IMR-90 (cell line): ENCODE data around the gene PLEK2. TPM values are rescaled to one million over a fixed set of nuclear protein-coding genes. Genes with fewer than 3 reads are reported as not detected.
A peak's percentile ranks its signal among the peaks of the same experiment; 100 is the strongest.

ENCODE experiments used
- ATAC-seq: fragments of 200-7000 bp; cut with Tn5 transposase; 2 replicates; pipeline ENCODE4 v1.9.1; 2020; ENCODE audit warnings: low read depth, mild to moderate bottlenecking, moderate library complexity
- BruUV-seq: library from RNA; stranded (reverse); fragments of 400-500 nt; replicated peaks from 2 replicates; lab custom pipeline; 2021; lab: Mats Ljungman, UMichigan
- CTCF ChIA-PET: fragments of 300-600 bp; formaldehyde crosslinking; extraction: SDS; loops from one replicate; lab custom pipeline; 2021; ENCODE audit warnings: antibody characterized with exemption; lab: Yijun Ruan, JAX
- POLR2A ChIA-PET: fragments of 300-600 bp; sonication (Branson Sonifier 250); formaldehyde crosslinking; loops from one replicate; lab custom pipeline; 2022; ENCODE audit warnings: antibody characterized with exemption; ENCODE audit not compliant: unreplicated experiment; lab: Charles Lee
- DNase-seq: peaks from one replicate; pipeline ENCODE4 v3.0.0; 2013
- H2AFZ ChIP-seq: replicated peaks from 2 replicates; pipeline ENCODE3; 2013; ENCODE audit warnings: low read length, mild to moderate bottlenecking; ENCODE audit not compliant: poor library complexity
- H2AK5ac ChIP-seq: 2 replicates; pipeline ENCODE4 v1.6.1; 2013; ENCODE audit warnings: low read depth, low read length, inconsistent platforms
- H2AK9ac ChIP-seq: replicated peaks from 2 replicates; pipeline ENCODE3; 2013; ENCODE audit warnings: mild to moderate bottlenecking, low read depth, low read length, moderate library complexity; ENCODE audit not compliant: poor library complexity
- H2BK120ac ChIP-seq: 2 replicates; pipeline ENCODE4 v1.6.1; 2013; ENCODE audit warnings: low read depth, low read length, inconsistent platforms
- H2BK15ac ChIP-seq: 3 replicates; pipeline ENCODE4 v1.6.1; 2013; ENCODE audit warnings: low read depth, low read length, inconsistent platforms
- H2BK20ac ChIP-seq: 2 replicates; pipeline ENCODE4 v1.6.1; 2013; ENCODE audit warnings: low read depth, mild to moderate bottlenecking, inconsistent platforms, low read length, moderate library complexity
- H2BK5ac ChIP-seq: 2 replicates; pipeline ENCODE4 v1.6.1; 2013; ENCODE audit warnings: mild to moderate bottlenecking, low read depth, low read length, inconsistent platforms; ENCODE audit not compliant: poor library complexity, severe bottlenecking
- H3K14ac ChIP-seq: replicated peaks from 2 replicates; pipeline ENCODE4 v1.6.1; 2013; ENCODE audit warnings: low read depth, low read length, inconsistent platforms
- H3K18ac ChIP-seq: 2 replicates; pipeline ENCODE4 v1.6.1; 2013; ENCODE audit warnings: low read depth, low read length, control low read depth
- H3K23ac ChIP-seq: 2 replicates; pipeline ENCODE4 v1.6.1; 2013; ENCODE audit warnings: low read depth, low read length, inconsistent platforms
- H3K27ac ChIP-seq: 2 replicates; pipeline ENCODE4 v1.5.1; 2013; ENCODE audit warnings: mild to moderate bottlenecking, control low read depth, low read length; ENCODE audit not compliant: insufficient read depth
- H3K27me3 ChIP-seq: 2 replicates; pipeline ENCODE4 v1.6.1; 2013; ENCODE audit warnings: low read length; ENCODE audit not compliant: control insufficient read depth, insufficient read depth
- H3K36me3 ChIP-seq: 2 replicates; pipeline ENCODE4 v1.6.1; 2013; ENCODE audit warnings: low read length, mixed read lengths; ENCODE audit not compliant: control insufficient read depth, insufficient read depth
- H3K4ac ChIP-seq: 2 replicates; pipeline ENCODE4 v1.6.1; 2013; ENCODE audit warnings: low read depth, low read length, inconsistent platforms
- H3K4me1 ChIP-seq: 2 replicates; pipeline ENCODE4 v1.6.1; 2013; ENCODE audit warnings: low read length, mixed read lengths; ENCODE audit not compliant: control insufficient read depth, insufficient read depth
- H3K4me2 ChIP-seq: 2 replicates; pipeline ENCODE4 v1.6.1; 2013; ENCODE audit warnings: low read depth, mild to moderate bottlenecking, control low read depth, low read length, moderate library complexity
- H3K4me3 ChIP-seq: 2 replicates; pipeline ENCODE4 v1.5.1; 2013; ENCODE audit warnings: low read depth, mild to moderate bottlenecking, control low read depth, low read length, moderate library complexity; ENCODE audit not compliant: insufficient read depth
- H3K56ac ChIP-seq: 2 replicates; pipeline ENCODE4 v1.6.1; 2013; ENCODE audit warnings: low read length, inconsistent platforms; ENCODE audit not compliant: insufficient read depth; ENCODE audit errors: extremely low read depth
- H3K79me1 ChIP-seq, 2 experiments: 2 replicates each; pipeline ENCODE4 v1.6.1; 2013; ENCODE audit warnings: low read length in 2 of 2, inconsistent platforms in 1 of 2, low read depth in 1 of 2
- H3K9ac ChIP-seq: 2 replicates; pipeline ENCODE4 v1.6.1; 2013; ENCODE audit warnings: low read depth, low read length, control low read depth
- H3K9me1 ChIP-seq: 2 replicates; pipeline ENCODE4 v1.6.1; 2013; ENCODE audit warnings: low read length, inconsistent platforms; ENCODE audit not compliant: insufficient read depth
- H3K9me3 ChIP-seq: 2 replicates; pipeline ENCODE4 v1.6.1; 2013; ENCODE audit warnings: low read length; ENCODE audit not compliant: control insufficient read depth, insufficient read depth
- H4K20me1 ChIP-seq: 2 replicates; pipeline ENCODE4 v1.6.1; 2013; ENCODE audit warnings: low read length, inconsistent platforms; ENCODE audit not compliant: insufficient read depth
- H4K5ac ChIP-seq: 2 replicates; pipeline ENCODE4 v1.6.1; 2013; ENCODE audit warnings: mild to moderate bottlenecking, low read depth, low read length, control low read depth
- H4K8ac ChIP-seq, 2 experiments: 2 replicates each; pipeline ENCODE4 v1.6.1; 2013; ENCODE audit warnings: low read depth in 2 of 2, low read length in 2 of 2, control low read depth in 1 of 2, inconsistent platforms in 1 of 2
- H4K91ac ChIP-seq: 2 replicates; pipeline ENCODE4 v1.6.1; 2013; ENCODE audit warnings: low read depth, low read length, inconsistent platforms; ENCODE audit not compliant: insufficient read depth
- CHD1 ChIP-seq: IDR thresholded peaks from 2 replicates; pipeline ENCODE4 v1.6.1; 2012; ENCODE audit warnings: low read depth, low read length, improper control_type of control experiment
- FOS ChIP-seq: fragments of 150-350 bp; IDR thresholded peaks from 2 replicates; pipeline ENCODE4 v1.6.1; 2016; ENCODE audit warnings: low read depth, low read length
- MAFK ChIP-seq: IDR thresholded peaks from 2 replicates; pipeline ENCODE4 v1.6.1; 2012; ENCODE audit warnings: low read depth, low read length, improper control_type of control experiment
- RCOR1 ChIP-seq: IDR thresholded peaks from 2 replicates; pipeline ENCODE4 v1.6.1; 2012; ENCODE audit warnings: mild to moderate bottlenecking, low read length, improper control_type of control experiment; ENCODE audit not compliant: insufficient replicate concordance
- RFX5 ChIP-seq: IDR thresholded peaks from 2 replicates; pipeline ENCODE4 v1.8.0; 2012; ENCODE audit warnings: low read depth, mild to moderate bottlenecking, low read length, moderate library complexity
- WGBS, 2 experiments: methylation state at CpG; one replicate each; pipeline versions ENCODE4 v1.1.5 to v1.1.7; 2013; ENCODE audit warnings: missing lambda C conversion rate in 2 of 2; ENCODE audit not compliant: insufficient read length in 1 of 2; ENCODE audit errors: extremely low coverage in 2 of 2; 5-methylcytosine and 5-hydroxymethylcytosine counted together
- dilution Hi-C: fragments of 300-500 bp; cut with HindIII; formaldehyde crosslinking; loops from one replicate; pipeline ENCODE4 v1.14.3; 2018; ENCODE audit warnings: low sequenced_read_pairs; ENCODE audit not compliant: unreplicated experiment
- in situ Hi-C: fragments of 300-500 bp; cut with MboI; formaldehyde crosslinking; loops from 3 replicates; pipeline ENCODE4 v1.14.3; 2019; ENCODE audit warnings: low sequenced_read_pairs, inconsistent platforms, mixed read lengths
- intact Hi-C: fragments of 100-400 bp; cut with micrococcal nuclease; formaldehyde crosslinking; loops from 2 replicates; pipeline ENCODE4 v1.10.0; 2022
- polyA plus RNA-seq, 3 experiments: library from polyadenylated mRNA; depleted of rRNA; stranded (reverse); fragments of >200 nt; gene quantifications; 2 replicates each; pipeline ENCODE4 v1.2.3, GENCODE V29; 2012; ENCODE audit warnings: low replicate concordance in 1 of 3
- total RNA-seq: library from RNA; depleted of rRNA; stranded (reverse); fragments of >200 nt; gene quantifications from 2 replicates; pipeline ENCODE4 v1.2.3, GENCODE V29; 2012
- TF ChIP-seq, protein P1 (sequence below): fragments of 150-350 bp; IDR thresholded peaks from 2 replicates; pipeline ENCODE4 v1.6.1; 2016; ENCODE audit warnings: low read depth, mild to moderate bottlenecking, low read length, moderate library complexity, borderline replicate concordance

Gene PLEK2
- total and polyA plus RNA-seq, 2 of the 4 experiments (the other 2 are of a cell fraction): 1.7 to 2.5 TPM

GRCh38 chr14:67409461-67409860, 2.5 kb downstream of the PLEK2 start:
- no TSS peak for BruUV-seq

More at GRCh38 chr14:67409461-67409860, 2.5 kb downstream of the PLEK2 start:
- Histone ChIP-seq H2AK5ac (no peak overlapping the region), H2BK120ac (no peak overlapping the region), H3K4ac (no peak overlapping the region), H3K56ac (no peak overlapping the region), H3K4me3 (no peak overlapping the region), H4K20me1 (no peaks in the 10 kb centered on the region), H3K36me3 (no peaks in the 10 kb centered on the region), H3K4me2 (no peak overlapping the region), H3K18ac (no peak overlapping the region), H4K8ac (no peak overlapping the region), H2BK5ac (no peak overlapping the region), H2BK15ac (no peak overlapping the region), H2AK9ac (no peak overlapping the region), H3K79me1 (no peaks in the 10 kb centered on the region), H3K27me3 (no peaks in the 10 kb centered on the region), H3K9me1 (peaks cover 8% of the 10 kb centered on the region; the same call in 1 of the 2 replicates), H3K9ac (no peak overlapping the region), H3K23ac (no peak overlapping the region), H2BK20ac (no peak overlapping the region), H2AFZ (peak overlapping the region; percentile 35), H4K5ac (no peak overlapping the region), H3K4me1 (peaks cover 5% of the 10 kb centered on the region), H3K27ac (no peak overlapping the region), H4K91ac (no peak overlapping the region), H3K14ac (no peak overlapping the region), H3K9me3 (no peaks in the 10 kb centered on the region)
- TF ChIP-seq FOS (no peak), RFX5 (no peak), MAFK (no peak), RCOR1 (no peak), CHD1 (no peak)
- TF ChIP-seq, protein P1, sequence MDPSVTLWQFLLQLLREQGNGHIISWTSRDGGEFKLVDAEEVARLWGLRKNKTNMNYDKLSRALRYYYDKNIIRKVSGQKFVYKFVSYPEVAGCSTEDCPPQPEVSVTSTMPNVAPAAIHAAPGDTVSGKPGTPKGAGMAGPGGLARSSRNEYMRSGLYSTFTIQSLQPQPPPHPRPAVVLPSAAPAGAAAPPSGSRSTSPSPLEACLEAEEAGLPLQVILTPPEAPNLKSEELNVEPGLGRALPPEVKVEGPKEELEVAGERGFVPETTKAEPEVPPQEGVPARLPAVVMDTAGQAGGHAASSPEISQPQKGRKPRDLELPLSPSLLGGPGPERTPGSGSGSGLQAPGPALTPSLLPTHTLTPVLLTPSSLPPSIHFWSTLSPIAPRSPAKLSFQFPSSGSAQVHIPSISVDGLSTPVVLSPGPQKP: no peak
- 64% methylated on average over 6 of the region's 8 CpGs; no CpG with 5 or more reads in 1 of the 2 experiments for WGBS, 2 experiments
- DNase-seq (no peak), ATAC-seq (no peak)
- ChIA-PET CTCF (no interaction called here), POLR2A (no interaction called here)
- in situ Hi-C loops: no loop called here
- intact Hi-C loops: no loop called here
- dilution Hi-C loops: no loop called here
